Gastrocnemius medialis (tissue), 4 donors: ENCODE measurements around the gene ANKS1B. TPM values are rescaled to one million over a fixed set of nuclear protein-coding genes. Genes with fewer than 3 reads are reported as not detected.
"Not testable (repeated sequence)": the region's sequence is repeated elsewhere in the genome, so short reads cannot be mapped to it uniquely, and the experiment has no call there.

Source experiments
- ATAC-seq, 2 donors: fragments of 150-250 bp; one replicate each; pipeline ENCODE4 v1.9.1; 2016
- DNase-seq, 2 donors: peaks; one replicate each; pipeline ENCODE4 v3.0.0-alpha.2; 2019
- H3K27ac ChIP-seq, 4 donors: fragments of 200-600 bp; sonication (generic); 1 replicate in 1 of 4; 2 replicates in 3 of 4; pipeline ENCODE4 v1.5.1; 2016 to 2018; ENCODE audit warnings: mild to moderate bottlenecking in 2 of 4, moderate library complexity in 1 of 4
- H3K27me3 ChIP-seq, 3 donors: fragments of 200-600 bp; sonication (generic) in 2 of 3; 1 replicate in 1 of 3; 2 replicates in 2 of 3; pipeline versions ENCODE4 v1.5.1 to v1.6.0; 2016 to 2019; ENCODE audit warnings: mild to moderate bottlenecking in 1 of 3, moderate library complexity in 1 of 3
- H3K36me3 ChIP-seq, 2 donors: fragments of 200-600 bp; sonication (generic) in 1 of 2; one replicate each; pipeline ENCODE4 v1.5.1; 2017 to 2018
- H3K4me1 ChIP-seq, 2 donors: fragments of 200-600 bp; sonication (generic) in 1 of 2; one replicate each; pipeline ENCODE4 v1.5.1; 2016 to 2017; ENCODE audit warnings: mild to moderate bottlenecking in 2 of 2
- H3K4me3 ChIP-seq, 4 donors: fragments of 200-600 bp; sonication (generic) in 3 of 4; 1 replicate in 1 of 4; 2 replicates in 3 of 4; pipeline ENCODE4 v1.5.1; 2016 to 2019; ENCODE audit warnings: mild to moderate bottlenecking in 2 of 4
- H3K9me3 ChIP-seq, 3 donors: fragments of 200-600 bp; sonication (generic) in 2 of 3; 1 replicate in 1 of 3; 2 replicates in 2 of 3; pipeline ENCODE4 v1.5.1; 2016 to 2019
- CTCF ChIP-seq, 5 experiments: fragments of 450-650 bp in 3 of 5; fragments of 200-600 bp in 2 of 5; sonication (generic) in 2 of 5; IDR thresholded peaks in 4 of 5; conservative IDR thresholded peaks in 1 of 5; 1 replicate in 4 of 5; 2 replicates in 1 of 5; pipeline ENCODE4 v1.5.1; 2016 to 2019; ENCODE audit warnings: antibody characterized with exemption in 5 of 5, mild to moderate bottlenecking in 3 of 5, moderate library complexity in 3 of 5
- POLR2A ChIP-seq, 2 donors: fragments of 450-650 bp; IDR thresholded peaks; one replicate each; pipeline ENCODE4 v1.6.1; 2017; ENCODE audit warnings: antibody characterized with exemption in 2 of 2, mild to moderate bottlenecking in 2 of 2, moderate library complexity in 2 of 2
- in situ Hi-C, 4 donors: fragments of 200-750 bp; cut with MboI; loops; one replicate each; pipeline versions ENCODE4 v1.15.0 to v1.8.0; 2017; ENCODE audit warnings: low sequenced_read_pairs in 4 of 4
- intact Hi-C: fragments of 100-400 bp; cut with DNase I; formaldehyde crosslinking; loops from one replicate; pipeline ENCODE4 v1.15.1; 2023; ENCODE audit warnings: low total_unique reads
- total RNA-seq, 4 donors: library from RNA; depleted of rRNA; stranded (reverse); fragments of >200 nt; gene quantifications; one replicate each; pipeline versions ENCODE4 v1.1.0 to v1.2.3, GENCODE V29; 2016

Gene ANKS1B
- total RNA-seq, 4 donors from 2014 or later: 3.9 to 14.5 (median 5.7) TPM

GRCh38 chr12:99035803-99036202, 948.9 kb downstream of the ANKS1B start:
- Histone ChIP-seq H3K36me3 (no peaks in the 10 kb centered on the region), H3K9me3 (no peaks in the 10 kb centered on the region), H3K27me3 (no peaks in the 10 kb centered on the region), H3K27ac (no peak overlapping the region), H3K4me3 (no peak overlapping the region), H3K4me1 (no peaks in the 10 kb centered on the region)
- ATAC-seq: no peak
- in situ Hi-C loops: loop anchor here (25.0 kb wide), 2 partner anchors 626 to 726 kb away; no protein-coding TSS in a partner anchor
- no peak for DNase-seq
- TF ChIP-seq CTCF (IDR thresholded peaks at IDR 0.05 in 4 of 5, conservative IDR thresholded peaks at IDR 0.05 in 1 of 5) (no peak), POLR2A (IDR thresholded peaks at IDR 0.05) (no peak)
- intact Hi-C loops: no loop called here

GRCh38 chr12:99034201-99034600, 950.5 kb downstream of the ANKS1B start:
- H3K27ac ChIP-seq, H3K27me3 ChIP-seq, H3K9me3 ChIP-seq, ATAC-seq, H3K4me1 ChIP-seq, DNase-seq, intact Hi-C loops, H3K36me3 ChIP-seq, H3K4me3 ChIP-seq: not testable (repeated sequence)
- in situ Hi-C loops: loop anchor here (25.0 kb wide), 2 partner anchors 628 to 728 kb away; no protein-coding TSS in a partner anchor

- DNase-seq: no peak
- no peak for TF ChIP-seq CTCF (IDR thresholded peaks at IDR 0.05 in 4 of 5, conservative IDR thresholded peaks at IDR 0.05 in 1 of 5)
- TF ChIP-seq POLR2A (IDR thresholded peaks at IDR 0.05): no peak
- H3K36me3 ChIP-seq: no peaks in the 10 kb centered on the region
- intact Hi-C loops: no loop called here
- no peak overlapping the region for H3K27ac ChIP-seq
- no peaks in the 10 kb centered on the region for H3K9me3 ChIP-seq
- no peaks in the 10 kb centered on the region for H3K4me1 ChIP-seq
- in situ Hi-C loops: loop anchor here (25.0 kb wide), 2 partner anchors 633 to 733 kb away; no protein-coding TSS in a partner anchor
- no peak overlapping the region for H3K4me3 ChIP-seq
- no peak for ATAC-seq
- no peaks in the 10 kb centered on the region for H3K27me3 ChIP-seq
Measured at GRCh38 chr12:99029511-99030271, 955.0 kb downstream of the ANKS1B start.

- Histone ChIP-seq H3K4me3 (no peak overlapping the region), H3K27ac (no peak overlapping the region), H3K27me3 (no peaks in the 10 kb centered on the region), H3K4me1 (no peaks in the 10 kb centered on the region), H3K9me3 (no peaks in the 10 kb centered on the region), H3K36me3 (no peaks in the 10 kb centered on the region)
- no peak for ATAC-seq
- DNase-seq: no peak
- TF ChIP-seq CTCF (IDR thresholded peaks at IDR 0.05 in 4 of 5, conservative IDR thresholded peaks at IDR 0.05 in 1 of 5) (no peak), POLR2A (IDR thresholded peaks at IDR 0.05) (no peak)
- intact Hi-C loops (no loop called here), in situ Hi-C loops (loop anchor here (25.0 kb wide), 2 partner anchors 635 to 735 kb away; no protein-coding TSS in a partner anchor)
Measured at GRCh38 chr12:99027461-99027860, 957.3 kb downstream of the ANKS1B start.

GRCh38 chr12:99027055-99027393, 957.7 kb downstream of the ANKS1B start:
- intact Hi-C loops: no loop called here
- H3K27me3 ChIP-seq: no peaks in the 10 kb centered on the region
- H3K4me1 ChIP-seq: no peaks in the 10 kb centered on the region
- TF ChIP-seq POLR2A (IDR thresholded peaks at IDR 0.05): no peak
- no peak for TF ChIP-seq CTCF (IDR thresholded peaks at IDR 0.05 in 4 of 5, conservative IDR thresholded peaks at IDR 0.05 in 1 of 5)
- H3K27ac ChIP-seq: no peak overlapping the region
- no peaks in the 10 kb centered on the region for H3K9me3 ChIP-seq
- DNase-seq: no peak
- no peaks in the 10 kb centered on the region for H3K36me3 ChIP-seq
- in situ Hi-C loops: loop anchor here (25.0 kb wide), 2 partner anchors 635 to 735 kb away; no protein-coding TSS in a partner anchor
- ATAC-seq: no peak
- no peak overlapping the region for H3K4me3 ChIP-seq
